Karpas-422 (cell line): ENCODE results near the gene C2. TPM values are rescaled to one million over a fixed set of nuclear protein-coding genes. Genes with fewer than 3 reads are reported as not detected.
A peak's percentile ranks its signal among the peaks of the same experiment; 100 is the strongest.

Experiments used
- DNase-seq: peaks from one replicate; pipeline ENCODE4 v3.0.0-alpha.2; 2015
- H2AFZ ChIP-seq: fragments of 200-600 bp; sonication (generic); 2 replicates; pipeline ENCODE4 v1.6.1; 2014; ENCODE audit warnings: antibody characterized with exemption, low read length, mixed read lengths
- H3K27ac ChIP-seq: fragments of 200-600 bp; sonication (generic); 2 replicates; pipeline ENCODE4 v1.5.1; 2014; ENCODE audit warnings: mild to moderate bottlenecking, low read length, moderate library complexity
- H3K27me3 ChIP-seq: fragments of 200-600 bp; sonication (generic); 2 replicates; pipeline ENCODE4 v1.6.1; 2014; ENCODE audit warnings: low read length, mixed read lengths
- H3K36me3 ChIP-seq: fragments of 200-600 bp; sonication (generic); 2 replicates; pipeline ENCODE4 v1.6.1; 2014; ENCODE audit warnings: low read length, mixed read lengths; ENCODE audit not compliant: insufficient read depth
- H3K4me1 ChIP-seq: fragments of 200-600 bp; sonication (generic); 2 replicates; pipeline ENCODE4 v1.6.1; 2014; ENCODE audit warnings: mild to moderate bottlenecking, low read length, mixed read lengths
- H3K4me2 ChIP-seq: fragments of 200-600 bp; sonication (generic); 2 replicates; pipeline ENCODE4 v1.6.1; 2014; ENCODE audit warnings: low read length, low read depth, mild to moderate bottlenecking; ENCODE audit not compliant: poor library complexity, severe bottlenecking
- H3K4me3 ChIP-seq: fragments of 200-600 bp; sonication (generic); 2 replicates; pipeline ENCODE4 v1.5.1; 2014; ENCODE audit warnings: mild to moderate bottlenecking, antibody characterized with exemption, low read length, mixed read lengths
- H3K79me2 ChIP-seq: fragments of 200-600 bp; sonication (generic); 2 replicates; pipeline ENCODE4 v1.6.1; 2014; ENCODE audit warnings: mild to moderate bottlenecking, low read length, mixed read lengths
- H3K9ac ChIP-seq: fragments of 200-600 bp; sonication (generic); 2 replicates; pipeline ENCODE4 v1.6.0; 2014; ENCODE audit warnings: low read length
- H3K9me2 ChIP-seq: fragments of 200-600 bp; sonication (generic), shearing (Covaris generic); replicated peaks from 2 replicates; pipeline ENCODE4 v1.6.0; 2014; ENCODE audit warnings: mild to moderate bottlenecking, low read length, moderate library complexity; ENCODE audit not compliant: insufficient read depth
- H3K9me3 ChIP-seq: fragments of 300-700, 200-600 bp; sonication (generic); 2 replicates; pipeline ENCODE4 v1.6.1; 2014; ENCODE audit warnings: low read length, mixed read lengths
- H4K20me1 ChIP-seq: fragments of 200-600 bp; sonication (generic); 2 replicates; pipeline ENCODE4 v1.6.1; 2014; ENCODE audit warnings: mild to moderate bottlenecking, antibody characterized with exemption, low read length, low read depth; ENCODE audit not compliant: insufficient read depth
- total RNA-seq: library from RNA; depleted of rRNA; stranded (reverse); fragments of >200 nt; shearing (Covaris generic); gene quantifications from 2 replicates; pipeline ENCODE4 v1.2.3, GENCODE V29; 2014; ENCODE audit warnings: low replicate concordance

Gene C2
- total RNA-seq, 1 experiment from 2014 or later, result not detected

DNA sequence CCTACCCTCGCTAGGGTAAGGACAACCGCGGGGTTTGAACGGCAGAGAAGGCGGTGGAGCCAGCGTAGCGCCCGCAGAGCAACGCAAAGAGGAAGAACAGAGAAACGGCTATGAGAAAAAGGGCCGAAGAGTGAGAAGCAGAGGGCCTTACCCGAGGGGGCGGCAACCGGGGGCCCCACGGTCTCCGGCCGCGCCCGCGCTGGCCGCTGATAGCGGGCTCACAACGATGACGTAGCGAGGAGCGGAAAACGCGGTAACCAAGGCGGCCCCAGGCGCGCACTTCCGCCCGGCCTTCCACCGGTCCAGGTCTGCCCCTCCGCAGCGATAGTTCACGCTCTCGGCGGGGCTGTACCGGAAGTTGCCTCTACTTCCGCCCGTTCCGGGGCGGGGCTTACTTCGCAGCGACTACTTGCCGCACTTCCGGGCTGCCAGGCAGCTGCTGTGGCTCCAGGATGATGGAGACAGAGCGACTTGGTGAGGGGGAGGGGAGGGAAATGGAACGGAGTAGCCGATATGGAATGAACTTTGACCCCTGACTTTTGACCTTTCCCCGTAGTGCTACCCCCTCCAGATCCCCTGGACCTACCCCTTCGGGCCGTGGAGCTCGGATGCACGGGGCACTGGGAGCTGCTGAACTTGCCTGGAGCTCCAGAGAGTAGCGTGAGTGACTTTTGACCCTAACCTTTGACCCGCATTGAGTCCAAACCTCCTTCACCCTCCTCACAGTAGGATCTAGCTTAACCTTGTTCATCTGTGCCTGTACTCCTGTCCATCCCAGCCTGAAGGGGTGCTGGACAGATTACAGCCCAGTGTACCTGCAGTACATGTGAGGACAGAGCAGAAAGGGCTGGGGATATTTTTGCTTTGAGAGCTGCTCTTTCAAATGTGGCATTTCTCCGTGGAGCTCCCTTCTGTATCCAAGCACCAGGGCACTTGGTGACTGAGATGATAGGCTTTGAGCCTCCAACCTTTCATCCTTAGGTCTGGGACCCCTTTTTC, 31.5 kb downstream of the C2 start, which contains the start of the genes NELFE and SKIC2:
Gene NELFE (minus strand): TSS at position 231 of the 999 bp plus-strand sequence. CDS start 525 bp downstream, outside the sequence.
Gene SKIC2 (plus strand): TSS at position 435 of the 999 bp plus-strand sequence. CDS start 18 bp downstream, at position 453.
- H3K9me3 ChIP-seq, result no peaks in the 10 kb centered on the region
- peak within 1 kb of the TSS; percentile 91 for H3K4me2 ChIP-seq
- peak within 1 kb of the TSS; percentile 87 for H2AFZ ChIP-seq
- H3K27ac ChIP-seq, result no peak within 1 kb of the TSS; the same call in 1 of the 2 replicates
- peaks cover 20% of the 10 kb centered on the region for H3K4me1 ChIP-seq
- no peaks in the 10 kb centered on the region for H3K9me2 ChIP-seq
- peaks cover 21% of the 10 kb centered on the region for H3K36me3 ChIP-seq
- H3K79me2 ChIP-seq, result peaks cover 43% of the 10 kb centered on the region
- H3K9ac ChIP-seq, result peak within 1 kb of the TSS; percentile 95
- H3K4me3 ChIP-seq, result peak within 1 kb of the TSS; percentile 98
- H4K20me1 ChIP-seq, result no peaks in the 10 kb centered on the region
- DNase-seq, result peak; percentile 99
- H3K27me3 ChIP-seq, result no peaks in the 10 kb centered on the region

DNA sequence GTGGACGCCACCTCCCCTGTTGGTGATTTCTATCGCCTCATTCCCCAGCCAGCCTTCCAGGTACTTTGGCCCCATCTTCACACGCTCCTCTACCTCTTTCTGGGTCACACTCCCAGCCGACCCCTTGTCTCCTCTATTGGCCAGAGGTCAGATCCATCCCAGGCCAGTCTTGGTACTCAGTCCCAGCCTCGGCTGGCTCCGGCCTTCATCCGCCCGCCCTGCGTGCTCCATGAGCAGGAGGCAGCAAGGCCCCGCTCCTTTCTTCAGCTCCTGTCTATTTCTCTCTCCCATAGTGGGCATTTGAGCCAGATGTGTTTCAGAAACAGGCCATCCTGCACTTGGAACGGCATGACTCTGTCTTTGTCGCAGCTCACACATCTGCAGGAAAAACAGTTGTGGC, 34.1 kb downstream of the C2 start:
- H3K9ac ChIP-seq, result no peak overlapping the region
- no peaks in the 10 kb centered on the region for H4K20me1 ChIP-seq
- H3K4me3 ChIP-seq, result no peak overlapping the region
- H3K4me2 ChIP-seq, result no peak overlapping the region
- no peak for DNase-seq
- peaks cover 20% of the 10 kb centered on the region for H3K4me1 ChIP-seq
- no peak overlapping the region for H2AFZ ChIP-seq
- H3K79me2 ChIP-seq, result peaks cover 41% of the 10 kb centered on the region
- no peaks in the 10 kb centered on the region for H3K9me3 ChIP-seq
- no peaks in the 10 kb centered on the region for H3K27me3 ChIP-seq
- peaks cover 16% of the 10 kb centered on the region for H3K36me3 ChIP-seq
- no peak overlapping the region for H3K27ac ChIP-seq
- no peaks in the 10 kb centered on the region for H3K9me2 ChIP-seq

DNA sequence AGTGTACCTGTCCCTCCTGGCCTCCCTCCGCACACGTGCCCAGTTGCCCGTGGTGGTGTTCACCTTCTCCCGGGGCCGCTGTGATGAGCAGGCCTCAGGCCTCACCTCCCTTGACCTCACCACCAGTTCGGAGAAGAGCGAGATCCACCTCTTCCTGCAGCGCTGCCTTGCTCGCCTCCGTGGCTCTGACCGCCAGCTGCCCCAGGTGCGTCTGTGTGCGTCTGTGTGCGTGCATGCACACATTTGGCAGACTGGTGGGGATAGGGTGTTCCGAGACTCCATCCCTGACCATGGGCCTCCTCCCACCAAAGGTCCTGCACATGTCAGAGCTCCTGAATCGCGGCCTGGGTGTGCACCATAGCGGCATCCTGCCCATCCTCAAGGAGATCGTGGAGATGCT, 36.4 kb downstream of the C2 start:
- Histone ChIP-seq H3K9ac (no peak overlapping the region), H3K9me2 (no peaks in the 10 kb centered on the region), H3K27me3 (no peaks in the 10 kb centered on the region), H3K79me2 (peaks cover 20% of the 10 kb centered on the region), H3K27ac (no peak overlapping the region), H3K4me1 (peaks cover 11% of the 10 kb centered on the region), H3K36me3 (peaks cover 8% of the 10 kb centered on the region; the same call in 1 of the 2 replicates), H3K4me3 (no peak overlapping the region), H4K20me1 (no peaks in the 10 kb centered on the region), H2AFZ (no peak overlapping the region), H3K4me2 (no peak overlapping the region), H3K9me3 (no peaks in the 10 kb centered on the region)
- DNase-seq, result no peak

DNA sequence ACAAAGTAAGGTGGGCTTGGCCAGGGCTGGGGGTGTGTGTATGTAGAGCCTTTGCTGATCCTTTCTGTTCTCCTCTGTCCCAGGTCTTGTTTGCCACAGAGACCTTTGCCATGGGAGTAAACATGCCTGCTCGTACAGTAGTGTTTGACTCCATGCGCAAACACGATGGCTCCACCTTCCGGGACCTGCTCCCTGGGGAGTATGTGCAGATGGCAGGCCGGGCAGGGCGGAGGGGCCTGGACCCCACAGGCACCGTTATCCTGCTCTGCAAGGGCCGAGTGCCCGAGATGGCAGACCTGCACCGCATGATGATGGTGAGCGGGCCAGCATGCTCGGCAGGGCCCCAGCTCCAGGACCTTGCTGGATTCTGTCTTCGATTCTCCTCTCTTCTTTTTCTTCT, 38.2 kb downstream of the C2 start:
- Histone ChIP-seq H3K79me2 (peaks cover 10% of the 10 kb centered on the region), H3K9ac (no peak overlapping the region), H3K9me2 (no peaks in the 10 kb centered on the region), H3K36me3 (peaks cover 10% of the 10 kb centered on the region; the same call in 1 of the 2 replicates), H2AFZ (no peak overlapping the region), H3K4me1 (peaks cover 4% of the 10 kb centered on the region), H3K27ac (no peak overlapping the region), H3K27me3 (no peaks in the 10 kb centered on the region), H3K9me3 (no peaks in the 10 kb centered on the region), H3K4me2 (no peak overlapping the region), H4K20me1 (no peaks in the 10 kb centered on the region), H3K4me3 (no peak overlapping the region)
- no peak for DNase-seq

DNA sequence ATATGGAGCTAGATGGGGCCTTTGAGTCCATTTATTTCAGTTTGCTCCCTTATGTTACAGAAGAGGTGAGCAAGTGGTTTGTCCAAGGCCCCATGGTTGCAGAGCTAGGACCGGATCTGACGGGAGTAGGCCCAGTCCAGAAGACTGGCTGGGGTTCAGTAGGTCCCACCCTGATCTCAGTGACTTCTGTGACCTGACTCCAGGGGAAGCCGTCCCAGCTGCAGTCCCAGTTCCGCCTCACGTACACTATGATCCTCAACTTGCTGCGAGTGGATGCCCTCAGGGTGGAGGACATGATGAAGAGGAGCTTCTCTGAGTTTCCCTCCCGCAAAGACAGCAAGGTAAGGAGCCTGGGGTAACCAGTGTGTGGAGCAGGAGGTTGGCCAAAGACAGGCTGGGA, 39.0 kb downstream of the C2 start:
- H3K36me3 ChIP-seq, result peaks cover 10% of the 10 kb centered on the region; the same call in 1 of the 2 replicates
- no peak overlapping the region for H3K27ac ChIP-seq
- no peak overlapping the region for H3K9ac ChIP-seq
- H3K27me3 ChIP-seq, result no peaks in the 10 kb centered on the region
- no peak for DNase-seq
- H3K79me2 ChIP-seq, result peaks cover 14% of the 10 kb centered on the region
- no peak overlapping the region for H3K4me2 ChIP-seq
- no peak overlapping the region for H2AFZ ChIP-seq
- no peaks in the 10 kb centered on the region for H3K9me2 ChIP-seq
- H3K4me3 ChIP-seq, result no peak overlapping the region
- H4K20me1 ChIP-seq, result no peaks in the 10 kb centered on the region
- H3K9me3 ChIP-seq, result no peaks in the 10 kb centered on the region
- peaks cover 12% of the 10 kb centered on the region for H3K4me1 ChIP-seq

DNA sequence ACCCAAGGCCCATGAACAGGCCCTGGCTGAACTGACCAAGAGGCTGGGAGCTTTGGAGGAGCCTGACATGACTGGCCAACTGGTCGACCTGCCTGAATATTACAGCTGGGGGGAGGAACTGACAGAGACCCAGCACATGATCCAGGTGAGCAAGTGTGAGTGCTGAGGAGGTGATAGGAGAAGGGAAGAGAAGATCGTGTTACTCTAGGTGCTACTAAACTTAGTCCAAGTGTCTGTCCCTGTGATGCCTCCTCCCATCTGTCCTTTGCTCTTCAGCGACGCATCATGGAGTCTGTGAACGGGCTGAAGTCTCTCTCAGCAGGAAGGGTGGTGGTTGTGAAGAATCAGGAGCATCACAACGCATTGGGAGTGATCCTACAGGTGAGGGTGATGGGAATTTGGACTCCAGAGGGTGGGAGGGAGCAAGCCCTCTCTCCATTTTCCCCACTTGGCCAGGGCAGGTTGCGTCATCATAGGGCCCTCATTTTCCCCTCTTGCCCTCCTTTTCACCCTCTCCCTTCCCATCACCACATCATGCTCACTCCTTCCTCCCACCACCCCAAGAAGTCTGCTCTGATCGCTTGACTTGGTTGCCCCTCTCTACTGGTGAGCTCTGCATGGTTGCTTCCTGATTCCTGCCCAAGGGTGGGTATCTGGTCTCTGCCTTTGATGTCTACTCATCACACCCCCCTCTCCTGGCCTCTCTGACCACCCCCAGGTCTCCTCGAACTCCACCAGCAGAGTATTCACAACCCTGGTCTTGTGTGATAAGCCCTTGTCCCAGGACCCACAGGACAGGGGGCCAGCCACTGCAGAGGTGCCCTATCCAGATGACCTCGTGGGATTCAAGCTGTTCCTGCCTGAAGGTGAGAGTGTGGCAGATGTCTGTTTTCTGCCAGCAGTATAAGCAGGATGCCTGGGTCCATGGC, 39.7 kb downstream of the C2 start:
- Histone ChIP-seq H4K20me1 (no peaks in the 10 kb centered on the region), H3K79me2 (peaks cover 15% of the 10 kb centered on the region), H3K27ac (no peak overlapping the region), H3K4me2 (no peak overlapping the region), H3K9me2 (no peaks in the 10 kb centered on the region), H3K27me3 (no peaks in the 10 kb centered on the region), H3K4me1 (peaks cover 14% of the 10 kb centered on the region), H3K4me3 (no peak overlapping the region), H2AFZ (no peak overlapping the region), H3K9me3 (no peaks in the 10 kb centered on the region), H3K9ac (no peak overlapping the region), H3K36me3 (peaks cover 10% of the 10 kb centered on the region; the same call in 1 of the 2 replicates)
- DNase-seq, result no peak

DNA sequence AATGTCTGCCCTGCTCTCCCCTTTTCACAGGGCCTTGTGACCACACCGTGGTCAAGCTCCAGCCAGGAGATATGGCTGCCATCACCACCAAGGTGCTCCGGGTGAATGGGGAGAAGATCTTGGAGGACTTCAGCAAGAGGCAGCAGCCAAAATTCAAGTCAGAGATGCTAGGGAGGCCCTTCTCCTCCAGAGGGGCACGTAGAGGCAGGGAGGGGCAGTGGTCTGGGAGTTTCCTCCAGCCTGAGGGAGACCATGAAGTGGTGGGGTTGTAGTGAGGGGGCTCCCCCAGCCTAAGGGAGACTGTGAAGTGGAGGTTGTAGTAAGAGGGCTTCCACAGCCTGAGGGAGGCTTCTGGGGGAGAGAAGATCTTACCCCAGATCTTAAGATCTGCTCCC, 40.4 kb downstream of the C2 start:
- no peaks in the 10 kb centered on the region for H4K20me1 ChIP-seq
- H3K9ac ChIP-seq, result no peak overlapping the region
- H3K4me3 ChIP-seq, result no peak overlapping the region

More for the DNA sequence above, 40.4 kb downstream of the C2 start:
- Histone ChIP-seq H3K36me3 (peaks cover 10% of the 10 kb centered on the region; the same call in 1 of the 2 replicates), H3K79me2 (peaks cover 20% of the 10 kb centered on the region), H3K9me2 (no peaks in the 10 kb centered on the region), H3K9me3 (no peaks in the 10 kb centered on the region), H3K27ac (no peak overlapping the region), H3K4me2 (no peak overlapping the region), H2AFZ (no peak overlapping the region), H3K4me1 (peaks cover 18% of the 10 kb centered on the region), H3K27me3 (no peaks in the 10 kb centered on the region)
- no peak for DNase-seq
